GM12878 (cell line): ENCODE measurements around the gene PLEKHS1.

Source experiments
- CBFB ChIP-seq: IDR thresholded peaks from 2 replicates; pipeline ENCODE4 v1.6.1; 2016; ENCODE audit warnings: antibody characterized with exemption, low read depth
- CREB1 ChIP-seq: IDR thresholded peaks from 2 replicates; pipeline ENCODE4 v1.6.1; 2012; ENCODE audit warnings: low read depth, mild to moderate bottlenecking, inconsistent platforms
- ESRRA ChIP-seq: IDR thresholded peaks from 2 replicates; pipeline ENCODE4 v1.6.1; 2012; ENCODE audit warnings: mild to moderate bottlenecking, low read length, improper control_type of control experiment
- EZH2 ChIP-seq: IDR thresholded peaks from 2 replicates; pipeline ENCODE4 v1.6.1; 2012; ENCODE audit warnings: low read depth, mild to moderate bottlenecking, control low read depth, inconsistent platforms, low read length, borderline replicate concordance; ENCODE audit not compliant: control insufficient read depth
- HDGF ChIP-seq: fragments of 450-650 bp; IDR thresholded peaks from 2 replicates; pipeline ENCODE4 v1.6.1; 2016; ENCODE audit warnings: antibody characterized with exemption
- JUNB ChIP-seq: IDR thresholded peaks from 2 replicates; pipeline ENCODE4 v1.6.1; 2016; ENCODE audit warnings: antibody characterized with exemption, mild to moderate bottlenecking
- MYC ChIP-seq: IDR thresholded peaks from 2 replicates; pipeline ENCODE4 v1.6.1; 2011; ENCODE audit warnings: mild to moderate bottlenecking, low read length, moderate library complexity, inconsistent platforms; ENCODE audit not compliant: insufficient read depth, insufficient replicate concordance, insufficient read length, severe bottlenecking
- NRF1 ChIP-seq: conservative IDR thresholded peaks from 2 replicates; pipeline ENCODE4 v1.6.1; 2011; ENCODE audit warnings: mild to moderate bottlenecking, low read depth, low read length, improper control_type of control experiment
- POLR2AphosphoS5 ChIP-seq: IDR thresholded peaks from 2 replicates; pipeline ENCODE4 v1.6.1; 2011; ENCODE audit warnings: mild to moderate bottlenecking, low read length, inconsistent platforms
- RBBP5 ChIP-seq: fragments of 200-600 bp; sonication (generic); conservative IDR thresholded peaks from 2 replicates; pipeline ENCODE4 v1.6.1; 2016
- RELA ChIP-seq: fragments of 450-650 bp; IDR thresholded peaks from 2 replicates; pipeline ENCODE4 v1.8.0; 2014; ENCODE audit warnings: borderline replicate concordance; ENCODE audit not compliant: partially characterized antibody
- SIN3A ChIP-seq: IDR thresholded peaks from 2 replicates; pipeline ENCODE4 v1.6.1; 2012; ENCODE audit warnings: low read depth, low read length, improper control_type of control experiment
- TARDBP ChIP-seq: IDR thresholded peaks from 2 replicates; pipeline ENCODE4 v1.6.1; 2016; ENCODE audit warnings: borderline replicate concordance
- TF ChIP-seq, protein P1 (sequence below), 3 experiments: IDR thresholded peaks in 2 of 3; conservative IDR thresholded peaks in 1 of 3; 2 replicates each; pipeline ENCODE4 v1.5.1; 2011; ENCODE audit warnings: low read depth in 3 of 3, low read length in 3 of 3, mild to moderate bottlenecking in 3 of 3, control low read depth in 2 of 3, moderate library complexity in 2 of 3, inconsistent platforms in 1 of 3, mixed read lengths in 1 of 3; ENCODE audit not compliant: control insufficient read depth in 2 of 3, insufficient read depth in 1 of 3; ENCODE audit errors: extremely low read depth in 1 of 3

DNA sequence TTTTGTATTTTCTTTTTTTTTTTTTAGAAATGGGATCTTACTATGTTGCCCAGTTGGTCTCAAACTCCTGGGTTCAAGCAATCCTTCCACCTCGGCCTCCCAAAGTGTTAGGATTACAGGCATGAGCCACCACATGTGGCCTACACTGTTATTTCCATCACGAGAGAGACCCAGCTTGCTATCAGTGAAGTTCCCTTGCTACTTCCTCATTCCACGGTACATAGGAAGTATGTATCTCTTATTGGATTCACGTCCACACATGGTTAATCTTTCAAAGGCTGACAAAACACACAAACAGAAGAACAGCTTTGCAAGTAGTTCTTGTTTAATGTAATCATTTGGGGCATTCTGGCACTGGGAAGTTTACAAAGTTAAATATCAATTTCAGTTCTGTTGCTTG lies 51.5 kb downstream of the PLEKHS1 start:
- TF ChIP-seq, protein P1, sequence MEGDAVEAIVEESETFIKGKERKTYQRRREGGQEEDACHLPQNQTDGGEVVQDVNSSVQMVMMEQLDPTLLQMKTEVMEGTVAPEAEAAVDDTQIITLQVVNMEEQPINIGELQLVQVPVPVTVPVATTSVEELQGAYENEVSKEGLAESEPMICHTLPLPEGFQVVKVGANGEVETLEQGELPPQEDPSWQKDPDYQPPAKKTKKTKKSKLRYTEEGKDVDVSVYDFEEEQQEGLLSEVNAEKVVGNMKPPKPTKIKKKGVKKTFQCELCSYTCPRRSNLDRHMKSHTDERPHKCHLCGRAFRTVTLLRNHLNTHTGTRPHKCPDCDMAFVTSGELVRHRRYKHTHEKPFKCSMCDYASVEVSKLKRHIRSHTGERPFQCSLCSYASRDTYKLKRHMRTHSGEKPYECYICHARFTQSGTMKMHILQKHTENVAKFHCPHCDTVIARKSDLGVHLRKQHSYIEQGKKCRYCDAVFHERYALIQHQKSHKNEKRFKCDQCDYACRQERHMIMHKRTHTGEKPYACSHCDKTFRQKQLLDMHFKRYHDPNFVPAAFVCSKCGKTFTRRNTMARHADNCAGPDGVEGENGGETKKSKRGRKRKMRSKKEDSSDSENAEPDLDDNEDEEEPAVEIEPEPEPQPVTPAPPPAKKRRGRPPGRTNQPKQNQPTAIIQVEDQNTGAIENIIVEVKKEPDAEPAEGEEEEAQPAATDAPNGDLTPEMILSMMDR (IDR thresholded peaks at IDR 0.05 in 2 of 3, conservative IDR thresholded peaks at IDR 0.05 in 1 of 3; ENCODE audit: control insufficient read depth in 2 of 3, extremely low read depth in 1 of 3, insufficient read depth in 1 of 3, low read depth in 3 of 3, low read length in 3 of 3), result no peak
- TF ChIP-seq RELA, result no peak
- TF ChIP-seq CBFB, result no peak
- no peak for TF ChIP-seq POLR2AphosphoS5
- no peak for TF ChIP-seq TARDBP
- TF ChIP-seq ESRRA, result no peak
- no peak for TF ChIP-seq NRF1
- no peak for TF ChIP-seq CREB1
- no peak for TF ChIP-seq SIN3A
- no peak for TF ChIP-seq EZH2
- no peak for TF ChIP-seq MYC
- no peak for TF ChIP-seq JUNB
- no peak for TF ChIP-seq HDGF
- no peak for TF ChIP-seq RBBP5
